ENCODE data around the gene KIAA1549.

DNA sequence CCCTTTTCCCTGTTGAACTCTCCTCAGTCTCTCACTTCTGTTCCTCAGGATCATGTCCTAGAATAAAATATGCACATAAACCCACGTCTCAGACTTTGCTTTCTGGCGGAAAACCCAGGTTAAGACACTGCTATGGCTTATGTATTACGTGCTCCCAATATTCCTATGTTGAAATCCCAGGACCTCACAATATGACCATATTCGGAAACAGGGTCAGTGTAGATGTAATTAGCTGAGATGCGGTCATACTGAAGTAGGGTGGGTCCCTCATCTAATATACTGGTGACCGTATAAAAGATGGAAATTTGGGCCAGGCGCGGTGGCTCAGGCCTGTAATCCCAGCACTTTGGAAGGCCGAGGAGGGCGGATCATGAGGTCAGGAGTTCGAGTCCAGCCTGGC lies 59.9 kb downstream of the KIAA1549 start:
- TF ChIP-seq, protein P1, sequence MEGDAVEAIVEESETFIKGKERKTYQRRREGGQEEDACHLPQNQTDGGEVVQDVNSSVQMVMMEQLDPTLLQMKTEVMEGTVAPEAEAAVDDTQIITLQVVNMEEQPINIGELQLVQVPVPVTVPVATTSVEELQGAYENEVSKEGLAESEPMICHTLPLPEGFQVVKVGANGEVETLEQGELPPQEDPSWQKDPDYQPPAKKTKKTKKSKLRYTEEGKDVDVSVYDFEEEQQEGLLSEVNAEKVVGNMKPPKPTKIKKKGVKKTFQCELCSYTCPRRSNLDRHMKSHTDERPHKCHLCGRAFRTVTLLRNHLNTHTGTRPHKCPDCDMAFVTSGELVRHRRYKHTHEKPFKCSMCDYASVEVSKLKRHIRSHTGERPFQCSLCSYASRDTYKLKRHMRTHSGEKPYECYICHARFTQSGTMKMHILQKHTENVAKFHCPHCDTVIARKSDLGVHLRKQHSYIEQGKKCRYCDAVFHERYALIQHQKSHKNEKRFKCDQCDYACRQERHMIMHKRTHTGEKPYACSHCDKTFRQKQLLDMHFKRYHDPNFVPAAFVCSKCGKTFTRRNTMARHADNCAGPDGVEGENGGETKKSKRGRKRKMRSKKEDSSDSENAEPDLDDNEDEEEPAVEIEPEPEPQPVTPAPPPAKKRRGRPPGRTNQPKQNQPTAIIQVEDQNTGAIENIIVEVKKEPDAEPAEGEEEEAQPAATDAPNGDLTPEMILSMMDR (optimal IDR thresholded peaks at IDR 0.05 in 1 of 3, IDR thresholded peaks at IDR 0.05 in 1 of 3, conservative IDR thresholded peaks at IDR 0.05 in 1 of 3; ENCODE audit: extremely low read depth in 1 of 3, insufficient read depth in 2 of 3, low read length in 3 of 3): no peak
- no peak for TF ChIP-seq EZH2 (IDR thresholded peaks at IDR 0.05; ENCODE audit: low read length)

Data from keratinocyte (primary cell).